Chondrocyte (in vitro differentiated cells): ENCODE results near the gene CDH22. TPM values are rescaled to one million over a fixed set of nuclear protein-coding genes. Genes with fewer than 3 reads are reported as not detected.

Experiments used
- DNase-seq: peaks from one replicate; pipeline ENCODE4 v3.0.0; 2021; ENCODE audit warnings: mixed read lengths, low spot score
- H3K27ac Mint-ChIP-seq: one replicate; pipeline ENCODE4 v1.8.0; 2021; ENCODE audit warnings: mild to moderate bottlenecking, moderate library complexity, mixed read lengths; ENCODE audit not compliant: unreplicated experiment
- H3K27me3 Mint-ChIP-seq: 2 replicates; pipeline ENCODE4 v1.8.0; 2021; ENCODE audit warnings: low read depth, mixed read lengths
- H3K36me3 Mint-ChIP-seq: 2 replicates; pipeline ENCODE4 v1.8.0; 2021; ENCODE audit warnings: low read depth, mixed read lengths
- H3K4me1 Mint-ChIP-seq: 2 replicates; pipeline ENCODE4 v1.8.0; 2021; ENCODE audit warnings: low read depth, mild to moderate bottlenecking, mixed read lengths
- H3K4me3 Mint-ChIP-seq: one replicate; pipeline ENCODE4 v1.8.0; 2021; ENCODE audit warnings: mild to moderate bottlenecking, moderate library complexity, mixed read lengths; ENCODE audit not compliant: unreplicated experiment
- H3K9me3 Mint-ChIP-seq: 2 replicates; pipeline ENCODE4 v1.8.0; 2021; ENCODE audit warnings: low read depth, mixed read lengths
- CTCF ChIP-seq: fragments of 200-600 bp; sonication (generic); IDR thresholded peaks from 2 replicates; pipeline ENCODE4 v1.5.0; 2021; ENCODE audit warnings: antibody characterized with exemption, mild to moderate bottlenecking, moderate library complexity
- total RNA-seq: library from RNA; stranded (reverse); gene quantifications from 3 replicates; pipeline ENCODE4 v1.2.1, GENCODE V29; 2021

Gene CDH22
- total RNA-seq, 1 donor from 2014 or later, result not detected

GRCh38 chr20:46183768-46184167 is 124.5 kb downstream of the CDH22 start:
- H3K4me1 Mint-ChIP-seq, result no peaks in the 10 kb centered on the region
- H3K4me3 Mint-ChIP-seq, result no peak overlapping the region
- no peaks in the 10 kb centered on the region for H3K9me3 Mint-ChIP-seq
- H3K27ac Mint-ChIP-seq, result no peak overlapping the region
- no peaks in the 10 kb centered on the region for H3K36me3 Mint-ChIP-seq
- H3K27me3 Mint-ChIP-seq, result peaks cover 40% of the 10 kb centered on the region
- no peak for DNase-seq
- no peak for TF ChIP-seq CTCF

GRCh38 chr20:46182276-46183200 is 125.8 kb downstream of the CDH22 start:
- H3K4me3 Mint-ChIP-seq, result no peak overlapping the region
- H3K9me3 Mint-ChIP-seq, result no peaks in the 10 kb centered on the region
- peaks cover 49% of the 10 kb centered on the region for H3K27me3 Mint-ChIP-seq
- H3K36me3 Mint-ChIP-seq, result no peaks in the 10 kb centered on the region
- H3K27ac Mint-ChIP-seq, result no peak overlapping the region
- no peak for DNase-seq
- H3K4me1 Mint-ChIP-seq, result no peaks in the 10 kb centered on the region
- TF ChIP-seq CTCF, result no peak

GRCh38 chr20:46179862-46180261 is 128.4 kb downstream of the CDH22 start:
- H3K27me3 Mint-ChIP-seq, result peaks cover 58% of the 10 kb centered on the region
- no peaks in the 10 kb centered on the region for H3K9me3 Mint-ChIP-seq
- peaks cover 3% of the 10 kb centered on the region for H3K36me3 Mint-ChIP-seq
- no peaks in the 10 kb centered on the region for H3K4me1 Mint-ChIP-seq
- H3K27ac Mint-ChIP-seq, result no peak overlapping the region
- no peak for TF ChIP-seq CTCF
- H3K4me3 Mint-ChIP-seq, result no peak overlapping the region
- DNase-seq, result no peak

- H3K36me3 Mint-ChIP-seq, result peaks cover 3% of the 10 kb centered on the region
- H3K9me3 Mint-ChIP-seq, result no peaks in the 10 kb centered on the region
- H3K27me3 Mint-ChIP-seq, result peaks cover 61% of the 10 kb centered on the region
- no peak overlapping the region for H3K4me3 Mint-ChIP-seq
- H3K27ac Mint-ChIP-seq, result no peak overlapping the region
- TF ChIP-seq CTCF, result no peak
- no peaks in the 10 kb centered on the region for H3K4me1 Mint-ChIP-seq
- no peak for DNase-seq
Measured at GRCh38 chr20:46178891-46179290, 129.4 kb downstream of the CDH22 start.

- TF ChIP-seq CTCF, result no peak
- Mint-ChIP-seq H3K27ac (no peak overlapping the region), H3K4me1 (no peaks in the 10 kb centered on the region), H3K27me3 (peaks cover 71% of the 10 kb centered on the region), H3K9me3 (no peaks in the 10 kb centered on the region), H3K4me3 (no peak overlapping the region), H3K36me3 (peaks cover 3% of the 10 kb centered on the region)
- no peak for DNase-seq
Measured at GRCh38 chr20:46177768-46178167, 130.5 kb downstream of the CDH22 start.
